ENCODE results near the gene GBE1. TPM values are rescaled to one million over a fixed set of nuclear protein-coding genes. Genes with fewer than 3 reads are reported as not detected.
A peak's percentile ranks its signal among the peaks of the same experiment; 100 is the strongest.

The GBE1 gene
- polyA plus RNA-seq, 3 donors = 7.7 to 21.7 (median 19.1) TPM

GRCh38 chr3:81668283-81668682, 93.2 kb downstream of the GBE1 start:
- Histone ChIP-seq H3K9ac (ENCODE audit: insufficient read depth, low read length, poor library complexity, severe bottlenecking) (no peak overlapping the region), H3K36me3 (replicated peaks in 1 of 2; ENCODE audit: control insufficient read depth in 1 of 2, insufficient read depth in 2 of 2, low read length in 2 of 2) (peaks cover 0 to 3% of the 10 kb centered on the region in 2 donors), H3K4me2 (replicated peaks; ENCODE audit: extremely low read depth, low read length, poor library complexity, severe bottlenecking) (no peak overlapping the region), H4K20me1 (ENCODE audit: insufficient read depth, low read length) (no peaks in the 10 kb centered on the region), H3K9me3 (replicated peaks in 1 of 2; ENCODE audit: control insufficient read depth in 1 of 2, insufficient read depth in 1 of 2, low read length in 2 of 2) (no peaks in the 10 kb centered on the region), H3K27ac (ENCODE audit: low read depth in 1 of 2, low read length in 2 of 2) (no peak overlapping the region), H3K27me3 (ENCODE audit: control insufficient read depth in 2 of 2, insufficient read depth in 2 of 2, low read length in 2 of 2) (no peaks in the 10 kb centered on the region), H3K79me2 (ENCODE audit: insufficient read depth, low read length) (no peaks in the 10 kb centered on the region), H3K4me3 (replicated peaks in 1 of 3; ENCODE audit: low read depth in 2 of 3, low read length in 3 of 3) (no peak overlapping the region), H3K4me1 (ENCODE audit: control insufficient read depth in 1 of 2, insufficient read depth in 2 of 2, low read length in 2 of 2) (no peaks in the 10 kb centered on the region), H2AFZ (ENCODE audit: insufficient read depth, low read depth, low read length, poor library complexity, severe bottlenecking) (no peak overlapping the region)
- Mint-ChIP-seq H3K27ac (no peak overlapping the region), H3K9me3 (no peaks in the 10 kb centered on the region), H3K27me3 (ENCODE audit: low read depth in 3 of 3) (no peaks in the 10 kb centered on the region), H3K4me1 (no peaks in the 10 kb centered on the region), H3K36me3 (peaks cover 14 to 16% of the 10 kb centered on the region in 2 donors), H3K4me3 (no peak overlapping the region)
- TF ChIP-seq CTCF (IDR thresholded peaks at IDR 0.05) = no peak
- DNase-seq = no peak
- WGBS (ENCODE audit: insufficient coverage) = 100% methylated on average over 1 of the region's 3 CpGs
- intact Hi-C loops (cut with micrococcal nuclease) = no loop called here

GRCh38 chr3:81666502-81667121, 94.8 kb downstream of the GBE1 start:
- H3K9me3 ChIP-seq (replicated peaks in 1 of 2; ENCODE audit: control insufficient read depth in 1 of 2, insufficient read depth in 1 of 2, low read length in 2 of 2) = no peaks in the 10 kb centered on the region
- H3K27me3 ChIP-seq (ENCODE audit: control insufficient read depth in 2 of 2, insufficient read depth in 2 of 2, low read length in 2 of 2) = no peaks in the 10 kb centered on the region
- Mint-ChIP-seq H3K4me3 (no peak overlapping the region), H3K36me3 (peaks cover 14 to 16% of the 10 kb centered on the region in 2 donors), H3K27me3 (ENCODE audit: low read depth in 3 of 3) (no peaks in the 10 kb centered on the region), H3K9me3 (no peaks in the 10 kb centered on the region), H3K4me1 (no peaks in the 10 kb centered on the region), H3K27ac (no peak overlapping the region)
- no peaks in the 10 kb centered on the region for H4K20me1 ChIP-seq (ENCODE audit: insufficient read depth, low read length)
- H3K4me1 ChIP-seq (ENCODE audit: control insufficient read depth in 1 of 2, insufficient read depth in 2 of 2, low read length in 2 of 2) = no peaks in the 10 kb centered on the region
- H3K36me3 ChIP-seq (replicated peaks in 1 of 2; ENCODE audit: control insufficient read depth in 1 of 2, insufficient read depth in 2 of 2, low read length in 2 of 2) = peaks cover 0 to 3% of the 10 kb centered on the region in 2 donors
- peak; percentile 69 for TF ChIP-seq CTCF (IDR thresholded peaks at IDR 0.05)
- intact Hi-C loops (cut with micrococcal nuclease) = no loop called here
- H3K4me3 ChIP-seq (replicated peaks in 1 of 3; ENCODE audit: low read depth in 2 of 3, low read length in 3 of 3) = no peak overlapping the region
- H2AFZ ChIP-seq (ENCODE audit: insufficient read depth, low read depth, low read length, poor library complexity, severe bottlenecking) = no peak overlapping the region
- DNase-seq = no peak
- H3K79me2 ChIP-seq (ENCODE audit: insufficient read depth, low read length) = no peaks in the 10 kb centered on the region
- no peak overlapping the region for H3K4me2 ChIP-seq (replicated peaks; ENCODE audit: extremely low read depth, low read length, poor library complexity, severe bottlenecking)
- H3K9ac ChIP-seq (ENCODE audit: insufficient read depth, low read length, poor library complexity, severe bottlenecking) = no peak overlapping the region
- no peak overlapping the region for H3K27ac ChIP-seq (ENCODE audit: low read depth in 1 of 2, low read length in 2 of 2)

Data from CD14-positive monocyte (primary cell).